Activated B cell treated with CpG ODN at 0.5 μM for 24 hours (primary cell): ENCODE data around the gene C22orf39. TPM values are rescaled to one million over a fixed set of nuclear protein-coding genes. Genes with fewer than 3 reads are reported as not detected.

Source experiments
- ATAC-seq: fragments of 200-7000 bp; cut with Tn5 transposase; one replicate; pipeline ENCODE4 v1.10.0; 2021; ENCODE audit warnings: low read depth, mild to moderate bottlenecking, moderate library complexity
- CTCF ChIA-PET: fragments of 350-600 bp; sonication (Branson Sonifier 250); formaldehyde crosslinking; loops from one replicate; lab custom pipeline; 2021; ENCODE audit warnings: antibody characterized with exemption; lab: Charles Lee
- POLR2A ChIA-PET: fragments of 350-600 bp; sonication (Branson Sonifier 250); formaldehyde crosslinking; loops from one replicate; lab custom pipeline; 2021; ENCODE audit warnings: antibody characterized with exemption; lab: Charles Lee
- DNase-seq: peaks from one replicate; pipeline ENCODE4 v3.0.0; 2022
- H3K27ac Mint-ChIP-seq: one replicate; pipeline ENCODE4 v1.8.0; 2020; ENCODE audit warnings: mixed read lengths
- H3K27me3 Mint-ChIP-seq: one replicate; pipeline ENCODE4 v1.8.0; 2021; ENCODE audit warnings: mixed read lengths
- H3K36me3 Mint-ChIP-seq: one replicate; pipeline ENCODE4 v1.8.0; 2021; ENCODE audit warnings: low read depth, mixed read lengths
- H3K4me1 Mint-ChIP-seq: one replicate; pipeline ENCODE4 v1.8.0; 2021; ENCODE audit warnings: mixed read lengths
- H3K4me3 Mint-ChIP-seq: one replicate; pipeline ENCODE4 v1.8.0; 2020; ENCODE audit warnings: mild to moderate bottlenecking, mixed read lengths
- H3K9me3 Mint-ChIP-seq: one replicate; pipeline ENCODE4 v1.8.0; 2020; ENCODE audit warnings: mixed read lengths
- intact Hi-C: fragments of 100-400 bp; cut with micrococcal nuclease; formaldehyde crosslinking; loops from one replicate; pipeline ENCODE4 v1.15.1; 2024
- total RNA-seq: library from RNA; stranded (reverse); gene quantifications from 2 replicates; pipeline ENCODE4 v1.2.3, GENCODE V29; 2022
- TF ChIP-seq, protein P1 (sequence below): fragments of 200-600 bp; IDR thresholded peaks from one replicate; pipeline ENCODE4 v1.8.0; 2022; ENCODE audit warnings: antibody characterized with exemption, mild to moderate bottlenecking

C22orf39 gene
- total RNA-seq, 1 donor from 2014 or later = 43.0 TPM

DNA sequence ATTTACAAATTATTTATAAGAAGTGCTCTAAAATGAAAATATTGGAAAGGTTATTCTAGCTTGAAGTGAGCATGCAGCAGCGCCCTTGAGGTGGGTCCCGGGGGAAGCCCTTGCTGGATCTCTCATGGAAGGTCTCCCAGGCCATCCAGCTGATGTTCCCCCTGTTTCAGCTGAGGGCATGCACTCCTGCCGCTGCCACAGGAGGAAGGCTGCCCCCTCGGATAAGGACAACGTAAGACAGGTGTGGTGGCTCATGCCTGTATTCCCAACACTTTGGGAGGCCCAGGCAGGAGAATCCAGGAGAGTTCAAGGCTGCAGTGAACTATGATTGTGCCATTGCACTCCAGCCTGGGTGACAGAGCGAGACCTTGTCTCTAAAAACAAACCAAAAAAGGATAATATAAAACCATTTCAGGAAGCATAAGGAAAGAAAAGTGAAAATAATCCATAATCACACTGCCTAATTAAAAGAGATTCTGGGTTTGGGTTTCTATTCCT is 47.2 kb upstream of the C22orf39 start:
- intact Hi-C loops = no loop called here
- ChIA-PET CTCF (interaction anchor here (2.2 kb wide), 1 partner anchor 135 kb away, joined by 10 read pairs; no protein-coding TSS in a partner anchor), POLR2A (no interaction called here)
- ATAC-seq (no peak), DNase-seq (no peak)
- H3K36me3 Mint-ChIP-seq = no peaks in the 10 kb centered on the region
- H3K4me1 Mint-ChIP-seq = no peaks in the 10 kb centered on the region
- H3K9me3 Mint-ChIP-seq = no peaks in the 10 kb centered on the region
- H3K27me3 Mint-ChIP-seq = no peaks in the 10 kb centered on the region
- TF ChIP-seq, protein P1, sequence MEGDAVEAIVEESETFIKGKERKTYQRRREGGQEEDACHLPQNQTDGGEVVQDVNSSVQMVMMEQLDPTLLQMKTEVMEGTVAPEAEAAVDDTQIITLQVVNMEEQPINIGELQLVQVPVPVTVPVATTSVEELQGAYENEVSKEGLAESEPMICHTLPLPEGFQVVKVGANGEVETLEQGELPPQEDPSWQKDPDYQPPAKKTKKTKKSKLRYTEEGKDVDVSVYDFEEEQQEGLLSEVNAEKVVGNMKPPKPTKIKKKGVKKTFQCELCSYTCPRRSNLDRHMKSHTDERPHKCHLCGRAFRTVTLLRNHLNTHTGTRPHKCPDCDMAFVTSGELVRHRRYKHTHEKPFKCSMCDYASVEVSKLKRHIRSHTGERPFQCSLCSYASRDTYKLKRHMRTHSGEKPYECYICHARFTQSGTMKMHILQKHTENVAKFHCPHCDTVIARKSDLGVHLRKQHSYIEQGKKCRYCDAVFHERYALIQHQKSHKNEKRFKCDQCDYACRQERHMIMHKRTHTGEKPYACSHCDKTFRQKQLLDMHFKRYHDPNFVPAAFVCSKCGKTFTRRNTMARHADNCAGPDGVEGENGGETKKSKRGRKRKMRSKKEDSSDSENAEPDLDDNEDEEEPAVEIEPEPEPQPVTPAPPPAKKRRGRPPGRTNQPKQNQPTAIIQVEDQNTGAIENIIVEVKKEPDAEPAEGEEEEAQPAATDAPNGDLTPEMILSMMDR = no peak
- H3K27ac Mint-ChIP-seq = no peak overlapping the region
- H3K4me3 Mint-ChIP-seq = no peak overlapping the region

DNA sequence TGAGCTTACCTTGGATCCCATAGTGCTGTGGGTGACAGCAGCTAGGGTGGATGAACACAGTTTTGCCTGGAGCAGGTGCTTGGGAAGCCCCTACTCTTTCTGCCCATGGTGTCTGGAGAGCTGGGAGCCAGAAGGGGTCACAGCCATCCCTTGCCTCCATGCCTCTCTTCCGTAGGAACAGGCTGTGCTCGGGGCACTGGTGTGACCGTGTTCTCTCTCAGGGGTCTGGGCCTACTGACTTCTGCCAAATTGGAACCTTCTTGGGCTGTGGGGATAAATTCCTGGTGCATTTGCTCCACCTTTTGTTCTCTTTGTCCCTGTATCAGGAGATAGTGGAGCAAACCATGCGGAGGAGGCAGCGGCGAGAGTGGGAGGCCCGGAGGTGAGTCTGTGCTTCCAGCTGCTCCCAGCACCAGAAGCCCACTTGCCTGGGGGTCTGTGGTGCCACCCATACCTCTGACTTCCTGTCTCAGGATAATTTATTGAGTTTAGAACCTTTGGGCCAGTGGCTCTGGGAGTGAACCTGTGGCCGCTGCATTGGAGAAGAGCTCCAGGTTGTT is 46.6 kb upstream of the C22orf39 start:
- Mint-ChIP-seq H3K36me3 (no peaks in the 10 kb centered on the region), H3K9me3 (no peaks in the 10 kb centered on the region), H3K4me3 (no peak overlapping the region), H3K4me1 (no peaks in the 10 kb centered on the region), H3K27me3 (no peaks in the 10 kb centered on the region), H3K27ac (no peak overlapping the region)
- DNase-seq (no peak), ATAC-seq (no peak)
- POLR2A ChIA-PET = no interaction called here
- TF ChIP-seq, protein P1 = no peak
- intact Hi-C loops = no loop called here
- CTCF ChIA-PET = interaction anchor here (2.2 kb wide), 1 partner anchor 135 kb away, joined by 10 read pairs; no protein-coding TSS in a partner anchor

DNA sequence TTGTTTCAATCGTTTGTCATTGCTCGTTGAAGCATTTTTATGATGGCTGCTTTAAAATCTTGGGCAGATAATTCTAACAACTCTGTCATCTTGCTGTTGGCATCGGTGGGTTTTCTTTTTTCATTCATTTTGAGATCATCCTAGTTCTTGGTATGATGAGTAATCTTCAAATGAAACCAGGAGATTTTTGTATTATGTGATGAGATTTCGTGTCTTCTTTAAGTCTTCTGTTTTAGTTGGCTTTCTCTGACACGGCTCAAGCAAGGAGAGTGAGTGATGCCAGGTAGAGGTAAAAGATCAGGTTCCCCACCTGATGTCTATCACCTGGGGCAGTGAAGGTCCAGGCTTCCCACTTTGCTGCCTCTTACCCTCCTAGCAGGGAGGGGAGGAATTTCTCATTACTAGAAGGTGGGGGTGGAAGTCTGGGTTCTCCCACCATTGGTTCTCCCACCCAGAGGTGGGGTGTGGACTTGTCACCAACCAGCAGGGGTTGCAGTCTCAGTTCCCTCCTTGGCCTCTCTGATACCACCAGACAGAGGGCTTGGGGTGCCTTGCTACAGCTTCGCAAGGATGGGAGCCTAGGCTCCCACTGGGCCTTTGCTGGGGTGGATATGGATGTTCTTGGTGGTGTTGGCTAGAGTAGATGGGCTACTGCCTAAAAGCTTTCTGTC is 45.1 kb upstream of the C22orf39 start:
- intact Hi-C loops = no loop called here
- ChIA-PET CTCF (interaction anchor here (2.2 kb wide), 1 partner anchor 137 kb away, joined by 10 read pairs; no protein-coding TSS in a partner anchor), POLR2A (no interaction called here)
- H3K27ac Mint-ChIP-seq = no peak overlapping the region
- no peaks in the 10 kb centered on the region for H3K4me1 Mint-ChIP-seq
- H3K36me3 Mint-ChIP-seq = no peaks in the 10 kb centered on the region
- no peaks in the 10 kb centered on the region for H3K27me3 Mint-ChIP-seq
- DNase-seq (no peak), ATAC-seq (no peak)
- TF ChIP-seq, protein P1 = no peak
- H3K4me3 Mint-ChIP-seq = no peak overlapping the region
- H3K9me3 Mint-ChIP-seq = no peaks in the 10 kb centered on the region

DNA sequence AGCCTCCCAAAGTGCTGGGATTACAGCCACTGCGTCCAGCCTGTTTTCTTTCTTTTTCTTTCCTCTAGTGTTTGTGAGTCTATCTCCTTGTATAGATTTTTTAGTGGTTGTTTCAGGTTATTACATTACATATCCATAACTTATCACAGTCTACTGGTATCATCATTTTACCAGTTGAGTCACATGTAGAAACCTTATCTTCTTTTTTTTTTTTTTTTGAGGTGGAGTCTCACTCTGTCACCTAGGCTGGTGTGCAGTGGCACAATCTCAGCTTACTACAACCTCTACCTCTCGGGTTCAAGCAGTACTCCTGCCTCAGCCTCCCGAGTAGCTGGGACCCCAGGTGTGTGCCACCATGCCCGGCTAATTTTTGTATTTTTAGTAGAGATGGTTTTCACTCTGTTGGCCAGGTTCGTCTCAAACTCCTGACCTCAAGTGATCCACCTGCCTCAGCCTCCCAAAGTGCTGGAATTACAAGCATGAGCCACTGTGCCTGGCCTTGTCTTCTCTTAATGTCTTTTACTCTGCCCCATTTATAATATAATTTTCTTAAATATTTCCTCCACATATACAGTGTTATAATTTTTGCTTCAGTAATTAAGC is 43.2 kb upstream of the C22orf39 start:
- intact Hi-C loops = no loop called here
- ChIA-PET CTCF (no interaction called here), POLR2A (no interaction called here)
- TF ChIP-seq, protein P1 = no peak
- Mint-ChIP-seq H3K4me1 (no peaks in the 10 kb centered on the region), H3K4me3 (no peak overlapping the region), H3K9me3 (no peaks in the 10 kb centered on the region), H3K27me3 (no peaks in the 10 kb centered on the region), H3K27ac (no peak overlapping the region), H3K36me3 (no peaks in the 10 kb centered on the region)
- no peak for DNase-seq
- ATAC-seq = no peak
